Gastrocnemius medialis (tissue), 4 donors: Measurements from ENCODE around the gene ENDOU. TPM values are rescaled to one million over a fixed set of nuclear protein-coding genes. Genes with fewer than 3 reads are reported as not detected.

ENCODE experiments used
- ATAC-seq, 2 donors: fragments of 150-250 bp; one replicate each; pipeline ENCODE4 v1.9.1; 2016
- DNase-seq, 2 donors: peaks; one replicate each; pipeline ENCODE4 v3.0.0-alpha.2; 2019
- H3K27ac ChIP-seq, 4 donors: fragments of 200-600 bp; sonication (generic); 1 replicate in 1 of 4; 2 replicates in 3 of 4; pipeline ENCODE4 v1.5.1; 2016 to 2018; ENCODE audit warnings: mild to moderate bottlenecking in 2 of 4, moderate library complexity in 1 of 4
- H3K27me3 ChIP-seq, 3 donors: fragments of 200-600 bp; sonication (generic) in 2 of 3; 1 replicate in 1 of 3; 2 replicates in 2 of 3; pipeline versions ENCODE4 v1.5.1 to v1.6.0; 2016 to 2019; ENCODE audit warnings: mild to moderate bottlenecking in 1 of 3, moderate library complexity in 1 of 3
- H3K36me3 ChIP-seq, 2 donors: fragments of 200-600 bp; sonication (generic) in 1 of 2; one replicate each; pipeline ENCODE4 v1.5.1; 2017 to 2018
- H3K4me1 ChIP-seq, 2 donors: fragments of 200-600 bp; sonication (generic) in 1 of 2; one replicate each; pipeline ENCODE4 v1.5.1; 2016 to 2017; ENCODE audit warnings: mild to moderate bottlenecking in 2 of 2
- H3K4me3 ChIP-seq, 4 donors: fragments of 200-600 bp; sonication (generic) in 3 of 4; 1 replicate in 1 of 4; 2 replicates in 3 of 4; pipeline ENCODE4 v1.5.1; 2016 to 2019; ENCODE audit warnings: mild to moderate bottlenecking in 2 of 4
- H3K9me3 ChIP-seq, 3 donors: fragments of 200-600 bp; sonication (generic) in 2 of 3; 1 replicate in 1 of 3; 2 replicates in 2 of 3; pipeline ENCODE4 v1.5.1; 2016 to 2019
- POLR2A ChIP-seq, 2 donors: fragments of 450-650 bp; IDR thresholded peaks; one replicate each; pipeline ENCODE4 v1.6.1; 2017; ENCODE audit warnings: antibody characterized with exemption in 2 of 2, mild to moderate bottlenecking in 2 of 2, moderate library complexity in 2 of 2
- in situ Hi-C, 4 donors: fragments of 200-750 bp; cut with MboI; loops; one replicate each; pipeline versions ENCODE4 v1.15.0 to v1.8.0; 2017; ENCODE audit warnings: low sequenced_read_pairs in 4 of 4
- intact Hi-C: fragments of 100-400 bp; cut with DNase I; formaldehyde crosslinking; loops from one replicate; pipeline ENCODE4 v1.15.1; 2023; ENCODE audit warnings: low total_unique reads
- total RNA-seq, 4 donors: library from RNA; depleted of rRNA; stranded (reverse); fragments of >200 nt; gene quantifications; one replicate each; pipeline versions ENCODE4 v1.1.0 to v1.2.3, GENCODE V29; 2016
- TF ChIP-seq, protein P1 (sequence below), 5 experiments: fragments of 450-650 bp in 3 of 5; fragments of 200-600 bp in 2 of 5; sonication (generic) in 2 of 5; IDR thresholded peaks in 4 of 5; conservative IDR thresholded peaks in 1 of 5; 1 replicate in 4 of 5; 2 replicates in 1 of 5; pipeline ENCODE4 v1.5.1; 2016 to 2019; ENCODE audit warnings: antibody characterized with exemption in 5 of 5, mild to moderate bottlenecking in 3 of 5, moderate library complexity in 3 of 5

Gene ENDOU
- total RNA-seq, 4 donors from 2014 or later: 0.16 TPM; not detected in 3

DNA sequence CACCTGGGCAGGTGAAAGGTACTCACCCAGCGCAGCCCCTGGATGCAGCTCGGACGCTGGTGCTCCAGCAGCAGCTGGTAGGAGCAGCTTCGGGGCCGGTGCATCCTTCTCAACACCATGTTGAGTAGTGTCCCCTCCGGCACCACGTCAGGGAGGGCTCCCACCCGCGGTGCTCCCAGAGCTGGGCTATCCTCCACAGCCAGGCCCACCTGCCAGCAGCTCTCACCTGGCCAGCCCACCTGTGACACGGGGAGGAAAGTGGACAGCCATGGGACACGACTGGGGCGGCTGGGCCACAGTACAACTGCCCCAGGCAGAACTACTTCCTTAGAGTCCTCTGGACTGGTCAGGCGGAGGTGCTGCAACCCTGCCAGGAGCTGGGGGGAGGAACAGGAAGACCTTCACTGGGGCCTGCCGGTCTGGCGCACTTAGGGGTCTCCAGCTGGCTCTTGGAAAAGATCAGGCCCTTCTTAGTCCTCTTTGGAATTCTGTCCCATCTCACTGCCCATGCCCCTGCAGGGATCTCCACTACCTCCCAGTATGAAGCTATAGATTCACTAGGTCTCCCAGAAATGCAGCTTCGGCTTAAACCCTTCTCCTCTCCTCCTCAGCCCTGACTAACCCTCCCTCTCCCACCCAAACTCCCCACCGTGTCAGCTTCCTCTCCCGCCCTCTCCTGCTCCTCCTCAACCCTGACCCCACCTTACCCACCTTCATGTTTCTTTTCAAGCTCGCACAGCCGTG lies 32.7 kb upstream of the ENDOU start:
- ATAC-seq (no peak), DNase-seq (no peak)
- no peaks in the 10 kb centered on the region for H3K27me3 ChIP-seq
- peaks cover 26 to 32% of the 10 kb centered on the region in 2 donors for H3K4me1 ChIP-seq
- H3K27ac ChIP-seq: peak overlapping the region; percentile 50 to 90 (median 78)
- no peaks in the 10 kb centered on the region for H3K9me3 ChIP-seq
- in situ Hi-C loops (no loop called here), intact Hi-C loops (loop anchor here (2.0 to 5.0 kb wide), 2 partner anchors 15 to 41 kb away; no protein-coding TSS in a partner anchor)
- H3K36me3 ChIP-seq: no peaks in the 10 kb centered on the region
- peak overlapping the region; percentile 62 to 91 (median 72) for H3K4me3 ChIP-seq
- no peak for TF ChIP-seq POLR2A (IDR thresholded peaks at IDR 0.05)
- TF ChIP-seq, protein P1, sequence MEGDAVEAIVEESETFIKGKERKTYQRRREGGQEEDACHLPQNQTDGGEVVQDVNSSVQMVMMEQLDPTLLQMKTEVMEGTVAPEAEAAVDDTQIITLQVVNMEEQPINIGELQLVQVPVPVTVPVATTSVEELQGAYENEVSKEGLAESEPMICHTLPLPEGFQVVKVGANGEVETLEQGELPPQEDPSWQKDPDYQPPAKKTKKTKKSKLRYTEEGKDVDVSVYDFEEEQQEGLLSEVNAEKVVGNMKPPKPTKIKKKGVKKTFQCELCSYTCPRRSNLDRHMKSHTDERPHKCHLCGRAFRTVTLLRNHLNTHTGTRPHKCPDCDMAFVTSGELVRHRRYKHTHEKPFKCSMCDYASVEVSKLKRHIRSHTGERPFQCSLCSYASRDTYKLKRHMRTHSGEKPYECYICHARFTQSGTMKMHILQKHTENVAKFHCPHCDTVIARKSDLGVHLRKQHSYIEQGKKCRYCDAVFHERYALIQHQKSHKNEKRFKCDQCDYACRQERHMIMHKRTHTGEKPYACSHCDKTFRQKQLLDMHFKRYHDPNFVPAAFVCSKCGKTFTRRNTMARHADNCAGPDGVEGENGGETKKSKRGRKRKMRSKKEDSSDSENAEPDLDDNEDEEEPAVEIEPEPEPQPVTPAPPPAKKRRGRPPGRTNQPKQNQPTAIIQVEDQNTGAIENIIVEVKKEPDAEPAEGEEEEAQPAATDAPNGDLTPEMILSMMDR (IDR thresholded peaks at IDR 0.05 in 4 of 5, conservative IDR thresholded peaks at IDR 0.05 in 1 of 5): no peak

DNA sequence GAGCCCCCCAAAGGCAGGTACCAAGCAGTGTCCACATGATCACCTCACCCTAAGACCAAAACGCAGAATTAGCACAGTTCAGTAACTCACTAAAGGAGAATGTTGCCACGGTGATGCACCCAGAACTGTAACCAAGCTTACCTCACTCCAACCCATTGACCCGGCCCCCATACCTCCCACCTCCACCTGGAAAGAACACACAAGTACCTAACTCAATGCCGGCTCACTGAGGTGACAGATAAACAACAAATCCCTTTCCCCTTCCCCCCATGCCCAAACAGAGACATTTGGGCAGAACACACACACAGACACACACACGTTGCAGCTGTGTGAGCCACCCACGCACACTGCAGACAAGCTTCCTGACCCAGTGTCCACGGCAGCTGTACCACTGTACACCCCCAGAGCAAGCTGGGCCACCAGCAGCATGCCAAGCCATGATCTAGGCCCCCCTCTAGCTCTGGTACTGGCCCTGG lies 32.1 kb upstream of the ENDOU start:
- in situ Hi-C loops: no loop called here
- peaks cover 32 to 38% of the 10 kb centered on the region in 2 donors for H3K4me1 ChIP-seq

DNA sequence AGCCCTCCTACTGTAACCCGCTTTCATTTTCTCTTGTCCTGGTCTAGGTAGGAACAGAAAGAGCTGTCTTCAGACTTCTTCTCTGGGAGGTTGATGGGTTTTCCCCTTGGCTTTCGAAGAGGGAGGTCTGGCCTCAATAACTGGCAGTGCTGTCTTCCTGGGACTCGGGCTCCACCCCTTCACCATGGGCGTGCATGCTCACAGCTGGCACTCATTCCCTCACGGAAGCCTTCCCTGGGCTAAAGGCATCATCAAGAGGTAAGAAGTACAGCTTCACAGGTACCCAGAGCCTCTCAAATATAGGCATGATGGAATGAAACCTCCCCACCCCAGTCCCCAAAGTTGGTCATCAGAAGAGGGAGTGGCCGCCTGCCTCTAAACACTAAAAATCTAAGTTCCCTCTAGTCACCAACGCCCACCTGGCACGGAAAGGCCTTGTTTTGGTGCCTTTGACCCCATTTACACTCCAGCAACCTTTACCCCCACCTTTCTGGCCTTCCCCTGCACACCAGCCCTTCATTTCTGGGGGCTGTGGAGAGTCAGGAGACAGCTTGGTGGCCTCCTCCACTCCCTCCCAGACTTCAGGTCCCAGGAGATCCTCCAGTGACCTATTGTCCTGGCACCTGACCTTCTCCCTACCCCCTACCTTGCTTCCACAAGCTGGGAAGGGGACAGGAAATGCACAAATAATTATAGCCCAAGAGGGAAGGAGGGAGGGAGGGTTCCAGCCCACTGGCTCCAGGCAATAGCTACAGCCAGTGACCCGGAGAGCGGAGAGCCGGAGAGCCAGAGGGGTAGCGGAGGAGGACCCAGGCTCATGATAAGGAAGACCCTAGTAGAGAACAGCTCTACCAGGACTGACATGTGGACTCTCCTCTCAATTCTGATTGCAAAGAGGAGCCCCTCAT lies 30.6 kb upstream of the ENDOU start:
- H3K27ac ChIP-seq: peak overlapping the region; percentile 75 to 90 (median 78)
- no peaks in the 10 kb centered on the region for H3K9me3 ChIP-seq
- in situ Hi-C loops: no loop called here
- peaks cover 41 to 50% of the 10 kb centered on the region in 2 donors for H3K4me1 ChIP-seq
- TF ChIP-seq POLR2A (IDR thresholded peaks at IDR 0.05): no peak
- TF ChIP-seq, protein P1 (IDR thresholded peaks at IDR 0.05 in 4 of 5, conservative IDR thresholded peaks at IDR 0.05 in 1 of 5): no peak
- no peak for ATAC-seq
- H3K36me3 ChIP-seq: no peaks in the 10 kb centered on the region
- no peak for DNase-seq
- intact Hi-C loops: loop anchor here (5.0 kb wide), 1 partner anchor 39 kb away; no protein-coding TSS in a partner anchor
- peak overlapping the region; percentile 62 to 91 (median 72) for H3K4me3 ChIP-seq
- H3K27me3 ChIP-seq: no peaks in the 10 kb centered on the region

More for the DNA sequence above, 32.1 kb upstream of the ENDOU start:
- Histone ChIP-seq H3K4me3 (peak overlapping the region; percentile 62 to 91 (median 72)), H3K27me3 (no peaks in the 10 kb centered on the region), H3K9me3 (no peaks in the 10 kb centered on the region), H3K27ac (peak overlapping the region; percentile 75 to 90 (median 78)), H3K36me3 (no peaks in the 10 kb centered on the region)
- intact Hi-C loops: loop anchor here (5.0 kb wide), 1 partner anchor 40 kb away; no protein-coding TSS in a partner anchor
- no peak for DNase-seq
- TF ChIP-seq POLR2A (IDR thresholded peaks at IDR 0.05): no peak
- TF ChIP-seq, protein P1 (IDR thresholded peaks at IDR 0.05 in 4 of 5, conservative IDR thresholded peaks at IDR 0.05 in 1 of 5): no peak
- no peak for ATAC-seq

DNA sequence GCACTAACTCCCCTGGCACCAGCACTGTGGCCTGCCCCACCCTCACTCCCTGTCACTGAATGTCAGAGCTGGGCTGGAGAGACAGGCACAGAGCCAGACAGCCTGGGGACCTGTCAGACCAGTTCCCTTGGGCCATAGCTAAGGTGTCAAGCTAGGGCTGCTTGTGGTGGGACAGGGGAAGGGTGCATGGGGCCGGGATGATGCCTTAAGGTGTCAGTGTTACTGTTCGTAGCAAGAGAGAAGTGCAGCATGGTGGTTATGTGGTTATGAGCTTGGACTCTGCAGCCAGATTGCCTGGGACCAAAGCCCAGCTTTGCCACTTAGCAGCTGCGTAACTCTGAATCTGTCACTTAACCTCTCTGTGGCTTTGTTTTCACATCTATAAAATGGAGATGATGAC lies 29.6 kb upstream of the ENDOU start:
- H3K27ac ChIP-seq: peak overlapping the region; percentile 75 to 90 (median 78)
- in situ Hi-C loops: no loop called here
- H3K4me1 ChIP-seq: peaks cover 41 to 50% of the 10 kb centered on the region in 2 donors
- intact Hi-C loops: loop anchor here (5.0 kb wide), 1 partner anchor 38 kb away; no protein-coding TSS in a partner anchor
- TF ChIP-seq, protein P1 (IDR thresholded peaks at IDR 0.05 in 4 of 5, conservative IDR thresholded peaks at IDR 0.05 in 1 of 5): no peak
- no peak for TF ChIP-seq POLR2A (IDR thresholded peaks at IDR 0.05)
- ATAC-seq (no peak), DNase-seq (no peak)
- no peaks in the 10 kb centered on the region for H3K9me3 ChIP-seq
- H3K4me3 ChIP-seq: peak overlapping the region; percentile 62 to 91 (median 72)
- H3K36me3 ChIP-seq: no peaks in the 10 kb centered on the region
- H3K27me3 ChIP-seq: no peaks in the 10 kb centered on the region
